HEK293 (cell line): Measurements from ENCODE around the gene CEP89.

Experiments
- CTCF ChIA-PET: fragments of 350-600 bp; formaldehyde crosslinking; extraction: SDS; loops from one replicate; lab custom pipeline; 2021; ENCODE audit warnings: antibody characterized with exemption; lab: Yijun Ruan, JAX
- POLR2A ChIA-PET: fragments of 300-600 bp; formaldehyde crosslinking; extraction: SDS; loops from one replicate; lab custom pipeline; 2020; ENCODE audit warnings: antibody characterized with exemption, inconsistent platforms; lab: Yijun Ruan, JAX
- H3K27ac ChIP-seq: fragments of 200-500 bp; sonication (Bioruptor generic); 2 replicates; pipeline ENCODE4 v1.5.1; 2014; ENCODE audit warnings: low read depth, low read length, control low read depth, inconsistent platforms; ENCODE audit errors: extremely low read depth
- H3K36me3 ChIP-seq, 2 experiments: fragments of 200-500 bp in 1 of 2; sonication (Bioruptor generic) in 1 of 2; 1 replicate in 1 of 2; 2 replicates in 1 of 2; pipeline ENCODE4 v1.5.1; 2014 to 2017; ENCODE audit warnings: inconsistent platforms in 2 of 2, low read length in 2 of 2; ENCODE audit not compliant: control insufficient read depth in 2 of 2, insufficient read depth in 1 of 2
- H3K4me1 ChIP-seq: fragments of 200-500 bp; sonication (Bioruptor generic); 2 replicates; pipeline ENCODE4 v1.5.1; 2014; ENCODE audit warnings: mild to moderate bottlenecking, low read length, inconsistent platforms; ENCODE audit not compliant: control insufficient read depth, insufficient read depth
- H3K4me3 ChIP-seq: 2 replicates; pipeline ENCODE4 v1.5.1; 2011; ENCODE audit warnings: low read depth, mild to moderate bottlenecking, control low read depth, low read length, moderate library complexity
- H3K9me3 ChIP-seq: fragments of 200-500 bp; sonication (Bioruptor generic); 2 replicates; pipeline ENCODE4 v1.5.1; 2014; ENCODE audit warnings: low read depth, low read length, inconsistent platforms; ENCODE audit not compliant: control insufficient read depth, insufficient read depth
- KLF17 ChIP-seq: fragments of 450-650 bp; formaldehyde crosslinking; IDR thresholded peaks from 2 replicates; pipeline ENCODE4 v1.5.1; 2016; ENCODE audit warnings: missing biosample characterization, missing genetic modification characterization
- REPIN1 ChIP-seq: fragments of 450-650 bp; formaldehyde crosslinking; IDR thresholded peaks from 2 replicates; pipeline ENCODE4 v1.5.1; 2017; ENCODE audit warnings: missing biosample characterization, missing genetic modification characterization, low read depth
- REST ChIP-seq: fragments of 450-650 bp; formaldehyde crosslinking; IDR thresholded peaks from 2 replicates; pipeline ENCODE4 v1.5.1; 2016; ENCODE audit warnings: missing biosample characterization, missing genetic modification characterization
- ZBTB17 ChIP-seq: fragments of 450-650 bp; formaldehyde crosslinking; IDR thresholded peaks from 2 replicates; pipeline ENCODE4 v1.5.1; 2016; ENCODE audit warnings: missing biosample characterization, missing genetic modification characterization
- ZFP3 ChIP-seq: fragments of 450-650 bp; formaldehyde crosslinking; IDR thresholded peaks from 2 replicates; pipeline ENCODE4 v1.5.1; 2016; ENCODE audit warnings: low read depth, missing biosample characterization, missing genetic modification characterization
- ZFP37 ChIP-seq: fragments of 450-650 bp; formaldehyde crosslinking; IDR thresholded peaks from 2 replicates; pipeline ENCODE4 v1.5.1; 2016; ENCODE audit warnings: missing biosample characterization, missing genetic modification characterization
- ZFP69B ChIP-seq: fragments of 450-650 bp; formaldehyde crosslinking; IDR thresholded peaks from 2 replicates; pipeline ENCODE4 v1.5.1; 2016; ENCODE audit warnings: missing biosample characterization, missing genetic modification characterization
- ZIC2 ChIP-seq: fragments of 450-650 bp; formaldehyde crosslinking; IDR thresholded peaks from 2 replicates; pipeline ENCODE4 v1.5.1; 2016; ENCODE audit warnings: missing biosample characterization, missing genetic modification characterization
- ZNF18 ChIP-seq: fragments of 450-650 bp; formaldehyde crosslinking; IDR thresholded peaks from 2 replicates; pipeline ENCODE4 v1.5.1; 2016; ENCODE audit warnings: missing biosample characterization, missing genetic modification characterization
- ZNF24 ChIP-seq: fragments of 450-650 bp; formaldehyde crosslinking; IDR thresholded peaks from 2 replicates; pipeline ENCODE4 v1.5.1; 2016; ENCODE audit warnings: missing biosample characterization, missing genetic modification characterization
- ZNF426 ChIP-seq: fragments of 450-650 bp; formaldehyde crosslinking; IDR thresholded peaks from 2 replicates; pipeline ENCODE4 v1.5.1; 2017; ENCODE audit warnings: missing biosample characterization, missing genetic modification characterization, mild to moderate bottlenecking, inconsistent platforms, moderate library complexity
- ZNF514 ChIP-seq: fragments of 450-650 bp; formaldehyde crosslinking; IDR thresholded peaks from 2 replicates; pipeline ENCODE4 v1.5.1; 2016; ENCODE audit warnings: missing biosample characterization, missing genetic modification characterization
- ZNF549 ChIP-seq: fragments of 450-650 bp; IDR thresholded peaks from 2 replicates; pipeline ENCODE4 v1.5.1; 2018; ENCODE audit warnings: missing biosample characterization, missing genetic modification characterization, mild to moderate bottlenecking, inconsistent platforms, moderate library complexity
- ZNF600 ChIP-seq: fragments of 450-650 bp; formaldehyde crosslinking; IDR thresholded peaks from 2 replicates; pipeline ENCODE4 v1.5.1; 2016; ENCODE audit warnings: missing biosample characterization, missing genetic modification characterization
- ZNF768 ChIP-seq: fragments of 450-650 bp; formaldehyde crosslinking; IDR thresholded peaks from 2 replicates; pipeline ENCODE4 v1.5.1; 2018; ENCODE audit warnings: missing biosample characterization, mild to moderate bottlenecking, missing genetic modification characterization
- ZNF785 ChIP-seq: fragments of 450-650 bp; formaldehyde crosslinking; IDR thresholded peaks from 2 replicates; pipeline ENCODE4 v1.5.1; 2016; ENCODE audit warnings: missing biosample characterization, missing genetic modification characterization

Gene CEP89

GRCh38 chr19:32866564-32867265, 105.0 kb downstream of the CEP89 start:
- ChIA-PET CTCF (interaction anchor here (0.7 to 1.0 kb wide), 3 partner anchors 117 to 549 kb away, joined by 3 read pairs; no protein-coding TSS in a partner anchor), POLR2A (interaction anchor here (1.0 to 1.3 kb wide), 2 partner anchors 18 to 286 kb away, joined by 3 read pairs; partner anchors contain the start of gene PDCD5)
- TF ChIP-seq ZNF24 (tag by site-specific recombination) (no peak), REST (tag by site-specific recombination) (peak; percentile 84), ZFP69B (0 out of 2 replicates have a peak, but pooled peaks have one; percentile 24)
- Histone ChIP-seq H3K9me3 (no peaks in the 10 kb centered on the region), H3K4me1 (peaks cover 2% of the 10 kb centered on the region; the same call in 1 of the 2 replicates), H3K4me3 (no peak overlapping the region), H3K27ac (no peak overlapping the region), H3K36me3 (no peaks in the 10 kb centered on the region; a peak in 1 of 3 replicates)

- peaks cover 2% of the 10 kb centered on the region; the same call in 1 of the 2 replicates for H3K4me1 ChIP-seq
- ChIA-PET CTCF (interaction anchor here (0.7 to 1.0 kb wide), 4 partner anchors 12 to 550 kb away, joined by 3 read pairs; no protein-coding TSS in a partner anchor), POLR2A (interaction anchor here (1.3 kb wide), 1 partner anchor 19 kb away, joined by 3 read pairs; no protein-coding TSS in a partner anchor)
- TF ChIP-seq ZFP37 (tag by site-specific recombination) = no peak
- peak; percentile 76 for TF ChIP-seq ZNF600 (tag by site-specific recombination)
- no peak for TF ChIP-seq REPIN1
- peak; percentile 46 for TF ChIP-seq ZIC2
- TF ChIP-seq ZNF785 (tag by site-specific recombination) = no peak
- TF ChIP-seq ZNF514 (tag by site-specific recombination) = no peak
- TF ChIP-seq ZNF549 (tag by site-specific recombination) = no peak
- TF ChIP-seq KLF17 (tag by site-specific recombination) = 0 out of 2 replicates have a peak, but pooled peaks have one; percentile 32
- TF ChIP-seq ZNF18 (tag by site-specific recombination) = no peak
- TF ChIP-seq ZNF768 (tag by site-specific recombination) = no peak
- no peak for TF ChIP-seq ZFP3 (tag by site-specific recombination)
- no peak for TF ChIP-seq ZBTB17 (tag by site-specific recombination)
- H3K4me3 ChIP-seq = no peak overlapping the region
- no peaks in the 10 kb centered on the region for H3K9me3 ChIP-seq
- no peak overlapping the region for H3K27ac ChIP-seq
- H3K36me3 ChIP-seq = no peaks in the 10 kb centered on the region; a peak in 1 of 3 replicates
Measured at GRCh38 chr19:32866061-32866460, 105.7 kb downstream of the CEP89 start.

GRCh38 chr19:32865326-32865725, 106.4 kb downstream of the CEP89 start:
- ChIA-PET POLR2A (no interaction called here), CTCF (no interaction called here)
- no peak for TF ChIP-seq ZNF426 (tag by site-specific recombination)
- Histone ChIP-seq H3K9me3 (no peaks in the 10 kb centered on the region), H3K4me3 (no peak overlapping the region), H3K36me3 (no peaks in the 10 kb centered on the region; a peak in 1 of 3 replicates), H3K4me1 (no peaks in the 10 kb centered on the region), H3K27ac (no peak overlapping the region)
